Mucosa of stomach (tissue), 1 donor: ENCODE measurements around the gene APBB2.
"Not testable (repeated sequence)": the region's sequence is repeated elsewhere in the genome, so short reads cannot be mapped to it uniquely, and the experiment has no call there.

Experiments
- H3K27me3 ChIP-seq: one replicate; pipeline ENCODE4 v1.7.0; 2013; ENCODE audit warnings: mild to moderate bottlenecking, low read length; ENCODE audit not compliant: control insufficient read depth, insufficient read depth
- H3K36me3 ChIP-seq: one replicate; pipeline ENCODE4 v1.7.0; 2013; ENCODE audit warnings: low read length; ENCODE audit not compliant: control insufficient read depth, insufficient read depth
- H3K4me1 ChIP-seq: one replicate; pipeline ENCODE4 v1.7.0; 2013; ENCODE audit warnings: mild to moderate bottlenecking, low read length; ENCODE audit not compliant: control insufficient read depth, insufficient read depth
- H3K4me3 ChIP-seq: one replicate; pipeline ENCODE4 v1.7.0; 2013; ENCODE audit warnings: low read length
- H3K9ac ChIP-seq: one replicate; pipeline ENCODE4 v1.7.0; 2013; ENCODE audit warnings: mild to moderate bottlenecking, low read length, moderate library complexity
- H3K9me3 ChIP-seq: one replicate; pipeline ENCODE4 v1.7.0; 2013; ENCODE audit warnings: mild to moderate bottlenecking, low read length, moderate library complexity; ENCODE audit not compliant: control insufficient read depth
- donor health status: Pancreatic carcinoma.

The APBB2 gene

GRCh38 chr4:41148292-41148691 is 66.0 kb downstream of the APBB2 start:
- H3K9me3 ChIP-seq = no peaks in the 10 kb centered on the region
- H3K4me3 ChIP-seq = no peak overlapping the region
- H3K27me3 ChIP-seq = no peaks in the 10 kb centered on the region
- no peaks in the 10 kb centered on the region for H3K36me3 ChIP-seq
- H3K9ac ChIP-seq = no peak overlapping the region
- H3K4me1 ChIP-seq = peaks cover 17% of the 10 kb centered on the region

- H3K4me3 ChIP-seq, H3K36me3 ChIP-seq, H3K9me3 ChIP-seq, H3K27me3 ChIP-seq, H3K9ac ChIP-seq: not testable (repeated sequence)
- H3K4me1 ChIP-seq = peaks cover 21% of the 10 kb centered on the region
Measured at GRCh38 chr4:41147570-41147969, 66.8 kb downstream of the APBB2 start.

- peaks cover 27% of the 10 kb centered on the region for H3K4me1 ChIP-seq
- H3K4me3 ChIP-seq = no peak overlapping the region
- peak overlapping the region; percentile 51 for H3K9ac ChIP-seq
- no peaks in the 10 kb centered on the region for H3K36me3 ChIP-seq
- H3K9me3 ChIP-seq = no peaks in the 10 kb centered on the region
- no peaks in the 10 kb centered on the region for H3K27me3 ChIP-seq
Measured at GRCh38 chr4:41146716-41147506, 67.4 kb downstream of the APBB2 start.

GRCh38 chr4:41146196-41146595 is 68.1 kb downstream of the APBB2 start:
- H3K4me1 ChIP-seq = peaks cover 27% of the 10 kb centered on the region
- no peak overlapping the region for H3K4me3 ChIP-seq

GRCh38 chr4:41145571-41146078 is 68.7 kb downstream of the APBB2 start:
- Histone ChIP-seq H3K36me3 (no peaks in the 10 kb centered on the region), H3K4me1 (peaks cover 27% of the 10 kb centered on the region)

More at GRCh38 chr4:41146196-41146595, 68.1 kb downstream of the APBB2 start:
- Histone ChIP-seq H3K27me3 (no peaks in the 10 kb centered on the region), H3K9ac (no peak overlapping the region), H3K36me3 (no peaks in the 10 kb centered on the region), H3K9me3 (no peaks in the 10 kb centered on the region)

GRCh38 chr4:41144812-41145211 is 69.5 kb downstream of the APBB2 start:
- H3K9ac ChIP-seq = no peak overlapping the region
- no peaks in the 10 kb centered on the region for H3K27me3 ChIP-seq
- peaks cover 27% of the 10 kb centered on the region for H3K4me1 ChIP-seq
- no peaks in the 10 kb centered on the region for H3K9me3 ChIP-seq
- no peaks in the 10 kb centered on the region for H3K36me3 ChIP-seq
- no peak overlapping the region for H3K4me3 ChIP-seq

More at GRCh38 chr4:41145571-41146078, 68.7 kb downstream of the APBB2 start:
- Histone ChIP-seq H3K27me3 (no peaks in the 10 kb centered on the region), H3K4me3 (no peak overlapping the region), H3K9me3 (no peaks in the 10 kb centered on the region), H3K9ac (no peak overlapping the region)

- no peak overlapping the region for H3K4me3 ChIP-seq
- no peak overlapping the region for H3K9ac ChIP-seq
- H3K9me3 ChIP-seq = no peaks in the 10 kb centered on the region
- peaks cover 30% of the 10 kb centered on the region for H3K4me1 ChIP-seq
- no peaks in the 10 kb centered on the region for H3K27me3 ChIP-seq
- no peaks in the 10 kb centered on the region for H3K36me3 ChIP-seq
Measured at GRCh38 chr4:41144040-41144379, 70.3 kb downstream of the APBB2 start.

GRCh38 chr4:41143311-41144039 is 70.9 kb downstream of the APBB2 start:
- no peaks in the 10 kb centered on the region for H3K9me3 ChIP-seq
- no peak overlapping the region for H3K4me3 ChIP-seq
- H3K4me1 ChIP-seq = peaks cover 33% of the 10 kb centered on the region

GRCh38 chr4:41142376-41143310 is 71.7 kb downstream of the APBB2 start:
- no peaks in the 10 kb centered on the region for H3K36me3 ChIP-seq
- H3K4me3 ChIP-seq = no peak overlapping the region
- H3K9me3 ChIP-seq = no peaks in the 10 kb centered on the region
- no peaks in the 10 kb centered on the region for H3K27me3 ChIP-seq
- no peak overlapping the region for H3K9ac ChIP-seq
- peaks cover 33% of the 10 kb centered on the region for H3K4me1 ChIP-seq

More at GRCh38 chr4:41143311-41144039, 70.9 kb downstream of the APBB2 start:
- Histone ChIP-seq H3K9ac (no peak overlapping the region), H3K36me3 (no peaks in the 10 kb centered on the region), H3K27me3 (no peaks in the 10 kb centered on the region)

- Histone ChIP-seq H3K9ac (no peak overlapping the region), H3K9me3 (no peaks in the 10 kb centered on the region), H3K36me3 (no peaks in the 10 kb centered on the region), H3K4me3 (no peak overlapping the region), H3K27me3 (no peaks in the 10 kb centered on the region), H3K4me1 (peaks cover 29% of the 10 kb centered on the region)
Measured at GRCh38 chr4:41141900-41142299, 72.4 kb downstream of the APBB2 start.

- no peaks in the 10 kb centered on the region for H3K27me3 ChIP-seq
- peaks cover 33% of the 10 kb centered on the region for H3K4me1 ChIP-seq
Measured at GRCh38 chr4:41140410-41140809, 73.9 kb downstream of the APBB2 start.

More at GRCh38 chr4:41140410-41140809, 73.9 kb downstream of the APBB2 start:
- Histone ChIP-seq H3K36me3 (no peaks in the 10 kb centered on the region), H3K9ac (no peak overlapping the region), H3K4me3 (no peak overlapping the region), H3K9me3 (no peaks in the 10 kb centered on the region)
